ENCODE data around the gene LRP1-AS.

The LRP1-AS gene

GRCh38 chr12:57116580-57117281 is 30.7 kb downstream of the LRP1-AS start:
- no peak for DNase-seq

- DNase-seq = no peak
These were observed 34.7 kb downstream of the LRP1-AS start for GRCh38 chr12:57112492-57113294.

- peak; percentile 24 for DNase-seq
These were observed 36.2 kb downstream of the LRP1-AS start, which contains the start of gene STAT6 for GRCh38 chr12:57111031-57111734. Gene STAT6, minus strand, starts transcription at chr12:57111362. Its CDS starts 3,084 bp downstream, at chr12:57108278.

GRCh38 chr12:57110104-57111030 is 37.1 kb downstream of the LRP1-AS start:
- no peak for DNase-seq

- no peak for DNase-seq
These were observed 38.0 kb downstream of the LRP1-AS start for GRCh38 chr12:57109207-57110103.

- no peak for DNase-seq
These were observed 39.8 kb downstream of the LRP1-AS start for GRCh38 chr12:57107456-57108155.

GRCh38 chr12:57106021-57106708 is 41.3 kb downstream of the LRP1-AS start:
- DNase-seq = no peak

GRCh38 chr12:57105011-57105753 is 42.2 kb downstream of the LRP1-AS start:
- DNase-seq = no peak

GRCh38 chr12:57104292-57104910 is 43.0 kb downstream of the LRP1-AS start:
- DNase-seq = no peak

- no peak for DNase-seq
These were observed 43.6 kb downstream of the LRP1-AS start for GRCh38 chr12:57103856-57104255.

GRCh38 chr12:57101892-57102695 is 45.3 kb downstream of the LRP1-AS start:
- DNase-seq = no peak

GRCh38 chr12:57099766-57100165 is 47.7 kb downstream of the LRP1-AS start:
- no peak for DNase-seq

GRCh38 chr12:57099047-57099714 is 48.2 kb downstream of the LRP1-AS start:
- no peak for DNase-seq

- DNase-seq = no peak
These were observed 48.9 kb downstream of the LRP1-AS start for GRCh38 chr12:57098546-57098945.

- DNase-seq = no peak
These were observed 49.9 kb downstream of the LRP1-AS start for GRCh38 chr12:57097554-57097835.

- no peak for DNase-seq
These were observed 50.5 kb downstream of the LRP1-AS start for GRCh38 chr12:57096748-57097553.

GRCh38 chr12:57096099-57096572 is 51.3 kb downstream of the LRP1-AS start:
- DNase-seq = no peak

Data from 8988T (cell line).